ENCODE data around the gene HNRNPM.
A peak's percentile ranks its signal among the peaks of the same experiment; 100 is the strongest.
"Not testable (repeated sequence)": the region's sequence is repeated elsewhere in the genome, so short reads cannot be mapped to it uniquely, and the experiment has no call there.

HNRNPM gene

GRCh38 chr19:8513036-8513686 is 68.4 kb downstream of the HNRNPM start:
- DNase-seq = no peak

GRCh38 chr19:8513687-8514504 is 69.1 kb downstream of the HNRNPM start, which contains the start of gene ZNF414:
TSS of gene ZNF414 (minus strand) at chr19:8514167. CDS start at chr19:8514046, 121 bp downstream.
- DNase-seq = peak; percentile 96

GRCh38 chr19:8514505-8515009 is 69.8 kb downstream of the HNRNPM start:
- DNase-seq = not testable (repeated sequence)

GRCh38 chr19:8515317-8515716 is 70.5 kb downstream of the HNRNPM start:
- peak; percentile 48 for DNase-seq

GRCh38 chr19:8517551-8518442 is 73.0 kb downstream of the HNRNPM start:
- peak; percentile 45 for DNase-seq

- DNase-seq = no peak
Measured at GRCh38 chr19:8518536-8518935, 73.8 kb downstream of the HNRNPM start.

GRCh38 chr19:8519388-8519787 is 74.6 kb downstream of the HNRNPM start:
- no peak for DNase-seq

GRCh38 chr19:8525401-8525684 is 80.6 kb downstream of the HNRNPM start:
- no peak for DNase-seq

- DNase-seq = no peak
Measured at GRCh38 chr19:8526345-8527091, 81.7 kb downstream of the HNRNPM start.

- no peak for DNase-seq
Measured at GRCh38 chr19:8528500-8528899, 83.7 kb downstream of the HNRNPM start.

- no peak for DNase-seq
Measured at GRCh38 chr19:8529369-8530006, 84.7 kb downstream of the HNRNPM start.

GRCh38 chr19:8530061-8530679 is 85.4 kb downstream of the HNRNPM start:
- no peak for DNase-seq

GRCh38 chr19:8531470-8531869 is 86.7 kb downstream of the HNRNPM start:
- no peak for DNase-seq

- DNase-seq = no peak
Measured at GRCh38 chr19:8532225-8532624, 87.5 kb downstream of the HNRNPM start.

- no peak for DNase-seq
Measured at GRCh38 chr19:8536282-8536681, 91.5 kb downstream of the HNRNPM start.

GRCh38 chr19:8537099-8537498 is 92.3 kb downstream of the HNRNPM start:
- no peak for DNase-seq

All from activated CD4-positive, alpha-beta T cell treated with anti-CD3 and anti-CD28 coated beads, Interleukin-2, amount 50 U/mL, for 16 hours (primary cell).